GM10847 (cell line): ENCODE data around the gene APOH.

Experiments
- POLR2A ChIP-seq: IDR thresholded peaks from 2 replicates; pipeline ENCODE4 v1.6.1; 2011; ENCODE audit not compliant: insufficient read length; ENCODE audit errors: extremely low read depth

Gene APOH, protein sequence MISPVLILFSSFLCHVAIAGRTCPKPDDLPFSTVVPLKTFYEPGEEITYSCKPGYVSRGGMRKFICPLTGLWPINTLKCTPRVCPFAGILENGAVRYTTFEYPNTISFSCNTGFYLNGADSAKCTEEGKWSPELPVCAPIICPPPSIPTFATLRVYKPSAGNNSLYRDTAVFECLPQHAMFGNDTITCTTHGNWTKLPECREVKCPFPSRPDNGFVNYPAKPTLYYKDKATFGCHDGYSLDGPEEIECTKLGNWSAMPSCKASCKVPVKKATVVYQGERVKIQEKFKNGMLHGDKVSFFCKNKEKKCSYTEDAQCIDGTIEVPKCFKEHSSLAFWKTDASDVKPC

DNA sequence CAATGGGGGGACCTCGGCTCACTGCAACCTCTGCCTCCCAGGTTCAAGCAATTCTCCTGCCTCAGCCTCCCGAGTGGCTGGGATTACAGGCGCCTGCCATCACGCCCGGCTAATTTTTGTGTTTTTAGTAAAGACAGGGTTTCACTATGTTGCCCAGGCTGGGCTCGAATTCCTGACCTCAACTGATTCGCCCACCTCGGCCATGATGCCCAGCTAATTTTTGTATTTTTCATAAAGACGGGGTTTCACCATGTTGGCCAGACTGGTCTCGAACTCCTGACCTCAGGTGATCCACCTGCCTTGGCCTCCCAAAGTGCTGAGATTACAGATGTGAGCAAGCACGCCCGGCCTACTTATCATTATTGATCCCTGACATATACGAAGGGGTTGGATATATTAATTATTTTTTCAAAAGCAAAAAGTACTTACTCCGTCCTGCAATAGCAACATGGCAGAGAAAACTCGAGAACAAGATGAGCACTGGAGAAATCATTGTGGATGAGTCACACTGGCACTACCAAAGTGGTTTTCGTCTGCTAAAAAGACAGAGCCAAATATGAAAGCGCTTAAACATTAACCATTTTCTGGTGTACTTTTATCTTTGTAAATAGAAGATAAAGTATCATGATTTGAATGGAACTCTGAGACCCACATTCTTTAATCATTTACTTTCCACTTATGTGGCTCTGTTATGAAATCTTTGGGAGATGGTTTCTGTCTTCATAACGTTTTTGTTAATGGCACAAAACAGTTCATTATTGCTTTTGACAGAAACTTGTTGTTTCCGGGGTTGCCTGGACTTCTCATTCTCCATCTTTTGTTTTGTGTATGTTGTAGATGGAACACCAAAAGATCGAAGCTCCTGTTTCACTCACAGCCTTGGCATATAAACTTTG, at the start of gene APOH:
Gene APOH, minus strand, starts transcription at position 529 of the 896 bp plus-strand sequence. Its CDS starts 36 bp downstream, at position 493.
- TF ChIP-seq POLR2A, result no peak

DNA sequence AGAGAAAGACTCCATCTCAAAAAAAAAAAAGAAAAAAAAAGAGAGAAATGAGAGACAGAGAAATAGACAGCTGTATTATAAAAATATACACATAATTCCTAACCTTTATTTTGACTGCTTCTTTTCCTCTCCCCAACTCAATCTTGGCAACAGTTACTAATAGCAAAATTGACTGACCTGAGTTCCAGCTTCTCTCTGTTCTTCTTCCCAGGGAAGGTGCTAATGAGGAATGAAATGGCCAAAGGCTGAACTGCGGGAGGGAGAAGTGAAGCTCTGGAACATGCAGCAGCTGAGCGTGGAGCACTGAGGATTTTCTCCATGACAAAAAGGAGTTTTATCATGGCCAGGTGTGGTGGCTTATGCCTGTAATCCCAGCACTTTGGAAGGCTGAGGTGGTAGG, 48.0 kb upstream of the APOH start:
- no peak for TF ChIP-seq POLR2A

DNA sequence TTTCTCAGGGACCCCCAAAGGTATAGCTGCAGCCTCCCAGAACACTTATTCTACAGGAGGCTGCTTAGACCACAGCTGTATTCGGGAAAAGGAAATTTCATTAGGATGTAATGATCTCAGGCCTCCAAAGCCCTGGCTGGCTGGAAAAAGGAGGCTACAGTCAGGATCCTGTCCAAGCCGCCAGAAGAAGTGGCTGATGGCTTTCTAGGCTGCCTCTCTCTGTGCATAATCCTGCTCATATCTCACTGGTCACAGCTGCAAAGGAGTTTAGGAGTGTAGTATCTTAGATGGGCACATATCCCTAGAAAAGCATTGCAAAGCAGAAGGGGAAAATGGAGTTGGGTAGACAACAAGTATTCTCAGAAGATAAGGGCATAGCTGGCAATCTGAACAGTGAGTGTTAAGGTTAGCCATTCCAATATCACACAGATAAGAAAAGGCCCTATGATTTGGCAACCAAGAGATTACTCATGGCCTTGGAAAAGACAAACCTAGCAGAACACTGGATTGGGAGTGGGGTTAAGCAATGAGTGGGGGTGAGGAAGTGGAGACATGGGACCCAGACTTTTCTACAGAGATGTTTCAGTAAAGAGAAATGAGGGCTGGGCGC, 47.2 kb upstream of the APOH start:
- TF ChIP-seq POLR2A, result no peak

DNA sequence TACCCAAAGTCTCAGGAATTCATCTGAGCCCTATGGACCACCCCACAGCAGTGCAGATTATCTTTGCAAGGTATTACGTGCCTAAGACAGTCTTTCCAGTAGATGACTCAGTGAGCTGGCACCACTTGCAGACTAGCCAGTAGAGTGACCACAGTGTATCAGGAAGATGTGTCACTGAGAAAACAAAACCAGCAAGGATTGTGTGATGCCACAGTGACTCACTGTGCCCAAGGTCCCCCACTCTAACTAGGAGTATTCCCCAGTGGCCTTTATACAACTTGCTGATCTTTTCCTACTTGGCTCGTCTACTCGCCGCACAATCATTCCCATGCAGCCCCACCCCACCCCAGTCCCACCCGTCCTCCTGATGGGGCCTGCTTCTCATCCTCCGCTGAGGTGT, 46.4 kb upstream of the APOH start:
- no peak for TF ChIP-seq POLR2A

DNA sequence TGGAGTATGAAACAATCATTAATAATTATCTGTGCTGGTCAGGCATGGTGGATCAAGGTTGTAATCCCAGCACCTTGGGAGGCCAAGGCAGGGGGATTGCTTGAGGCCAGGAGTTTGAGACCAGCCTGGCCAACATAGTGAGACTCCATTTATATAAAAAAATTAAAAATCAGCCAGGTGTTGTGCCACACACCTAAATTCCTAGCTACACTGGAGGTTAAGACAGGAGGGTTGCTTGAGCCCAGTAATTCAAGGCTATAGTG, 44.3 kb upstream of the APOH start:
- no peak for TF ChIP-seq POLR2A

DNA sequence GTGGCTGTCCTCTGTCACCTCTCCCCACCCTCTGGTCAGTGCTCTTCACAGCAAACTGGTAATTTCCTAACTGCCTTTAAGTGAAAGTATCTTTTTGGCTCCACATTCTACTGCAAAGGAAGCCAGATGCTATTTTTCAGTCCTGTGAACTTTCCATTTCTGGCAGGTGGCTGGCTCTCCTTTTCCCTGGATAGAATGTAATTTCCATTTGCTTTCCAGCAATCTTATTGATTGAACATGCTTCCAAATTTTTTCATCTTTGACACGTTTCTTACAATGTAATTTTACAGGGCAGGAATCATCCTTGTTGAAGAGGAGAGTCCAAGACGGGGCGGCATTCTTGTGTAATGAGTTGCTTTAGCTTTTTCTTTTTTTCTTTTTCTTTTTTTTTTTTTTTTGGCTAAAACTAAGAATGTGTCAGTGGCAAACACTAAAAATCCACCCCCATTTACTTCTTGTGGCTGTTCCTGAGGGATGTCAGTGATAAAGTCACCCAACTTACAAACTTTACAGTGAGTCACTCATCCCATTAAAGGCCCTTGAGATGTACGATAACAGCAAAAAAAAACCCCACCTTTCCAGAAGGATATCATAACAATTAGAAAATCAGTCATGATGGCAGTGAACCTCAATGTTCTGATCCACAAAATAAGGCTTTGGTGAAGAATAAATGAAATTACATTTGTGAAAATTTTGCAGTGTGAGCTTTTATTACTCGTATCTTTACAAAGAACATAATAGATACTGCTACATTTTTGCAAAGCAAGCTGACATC, 43.8 kb upstream of the APOH start:
- TF ChIP-seq POLR2A, result no peak

DNA sequence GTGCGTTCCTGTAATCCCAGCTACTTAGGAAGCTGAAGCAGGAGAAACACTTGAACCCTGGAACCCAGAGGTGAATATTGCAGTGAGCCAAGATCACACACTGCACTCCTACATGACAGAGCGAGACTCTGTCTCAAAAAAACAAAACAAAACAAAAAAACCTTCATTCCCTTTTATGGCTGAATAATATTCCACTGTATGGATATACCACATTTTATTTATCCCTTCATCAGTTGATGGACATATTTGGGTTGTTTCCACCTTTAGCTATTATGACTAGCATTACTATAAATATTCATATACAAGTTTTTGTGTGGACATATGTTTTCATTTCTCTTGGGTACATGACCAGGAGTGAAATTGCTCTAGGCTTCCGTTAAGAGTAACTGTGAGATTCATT, 42.3 kb upstream of the APOH start:
- TF ChIP-seq POLR2A, result no peak

DNA sequence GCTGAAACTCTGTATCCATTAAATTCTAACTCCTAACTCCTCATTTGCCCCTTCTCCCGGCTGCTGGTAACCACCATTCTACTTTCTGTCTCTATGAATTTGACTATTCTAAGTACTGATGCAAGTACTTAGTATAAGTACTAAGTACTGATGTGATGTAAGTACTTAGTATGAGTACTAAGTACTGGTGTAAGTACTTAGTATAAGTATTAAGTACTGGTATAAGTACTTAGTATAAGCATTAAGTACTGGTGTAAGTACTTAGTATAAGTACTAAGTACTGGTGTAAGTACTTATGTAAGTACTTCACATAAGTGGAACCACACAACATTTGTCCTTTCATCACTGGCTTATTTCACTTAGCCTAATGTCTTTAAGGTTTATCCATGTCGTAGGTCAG, 40.9 kb upstream of the APOH start:
- no peak for TF ChIP-seq POLR2A

DNA sequence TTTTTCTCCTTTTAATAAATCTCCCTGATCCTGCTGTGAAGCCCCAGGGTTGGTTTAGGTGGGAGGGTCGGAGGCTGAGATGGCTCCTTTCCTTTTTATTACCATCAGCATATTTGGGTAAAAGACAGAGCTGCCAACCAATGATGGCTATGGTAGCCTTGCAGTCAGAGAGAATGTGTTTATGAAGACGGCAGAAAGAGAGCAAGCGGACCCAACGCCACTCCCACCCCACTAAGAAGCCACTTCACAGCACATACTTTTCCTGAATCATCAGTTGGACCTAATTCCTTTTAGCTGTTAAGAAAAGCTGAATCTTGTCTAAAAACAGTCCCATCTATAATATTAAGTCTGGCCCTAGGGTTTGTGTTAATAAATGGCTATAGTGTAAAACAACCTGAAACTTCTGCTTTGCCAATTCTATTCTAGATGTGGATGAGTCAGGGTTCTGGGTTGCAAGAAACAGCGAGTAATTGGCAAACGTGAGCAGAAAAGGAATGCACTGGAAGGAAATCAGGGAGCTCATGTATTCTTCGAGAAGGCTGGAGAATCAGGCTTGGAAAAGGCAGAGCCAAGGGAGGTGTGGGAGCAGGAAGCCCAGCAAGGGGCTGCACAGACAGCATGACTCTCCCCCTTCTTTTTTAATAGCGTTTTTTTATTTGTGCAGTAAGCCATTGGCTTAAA, 39.2 kb upstream of the APOH start:
- no peak for TF ChIP-seq POLR2A

DNA sequence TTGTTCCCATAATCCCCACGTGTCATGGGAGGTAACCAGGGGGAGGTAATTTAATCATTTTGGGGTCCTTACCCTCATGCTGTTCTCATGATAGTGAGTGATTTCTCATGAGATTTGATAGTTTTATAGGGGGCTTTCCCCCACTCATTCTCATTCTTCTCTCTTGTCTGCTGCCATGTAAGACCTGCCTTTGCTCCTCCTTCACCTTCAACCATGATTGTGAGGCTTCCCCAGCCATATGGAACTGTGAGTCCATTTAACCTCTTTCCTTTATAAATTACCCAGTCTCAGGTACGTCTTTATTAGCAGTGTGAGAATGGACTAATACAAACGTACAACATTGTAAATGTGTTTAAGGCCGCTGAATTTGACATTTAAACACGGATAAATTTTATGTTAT, 35.5 kb upstream of the APOH start:
- TF ChIP-seq POLR2A, result no peak

DNA sequence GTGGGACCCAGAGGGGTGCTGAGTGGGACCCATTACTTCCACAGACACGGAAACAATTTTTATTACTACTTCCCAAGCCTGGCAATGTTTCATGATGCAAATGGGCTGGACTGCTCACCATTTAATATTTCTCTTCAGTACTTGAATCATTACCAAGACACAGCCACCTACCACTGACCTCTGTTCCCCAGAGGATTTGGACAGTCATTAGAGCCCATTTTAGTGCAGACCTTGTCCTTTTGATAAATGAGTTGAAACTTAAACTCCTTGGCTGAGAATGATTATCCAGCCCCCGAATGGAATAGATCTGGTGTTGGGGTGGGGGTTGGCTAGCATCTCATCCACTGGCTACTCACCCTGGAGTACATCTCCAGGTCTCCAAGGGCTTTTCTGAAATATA, 33.6 kb upstream of the APOH start:
- no peak for TF ChIP-seq POLR2A

DNA sequence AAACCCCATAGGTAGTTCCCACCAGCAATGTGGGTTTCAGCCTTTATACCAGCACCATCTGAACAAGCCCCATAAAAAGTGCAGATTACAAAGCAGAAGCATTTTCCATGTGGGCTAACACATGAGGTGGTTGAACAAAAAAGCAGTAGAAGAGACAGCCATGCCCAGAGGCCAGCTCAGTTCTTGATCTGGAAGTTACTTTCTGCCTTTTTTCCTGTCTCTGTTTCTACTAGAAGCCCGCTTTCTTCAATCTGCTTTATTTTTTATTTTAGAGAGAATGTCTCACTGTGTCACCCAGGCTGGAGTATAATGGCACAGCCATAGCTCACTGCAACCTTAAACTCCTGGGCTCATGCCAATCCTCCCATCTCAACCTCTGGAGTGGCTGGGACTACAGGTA, 31.5 kb upstream of the APOH start:
- TF ChIP-seq POLR2A, result no peak

DNA sequence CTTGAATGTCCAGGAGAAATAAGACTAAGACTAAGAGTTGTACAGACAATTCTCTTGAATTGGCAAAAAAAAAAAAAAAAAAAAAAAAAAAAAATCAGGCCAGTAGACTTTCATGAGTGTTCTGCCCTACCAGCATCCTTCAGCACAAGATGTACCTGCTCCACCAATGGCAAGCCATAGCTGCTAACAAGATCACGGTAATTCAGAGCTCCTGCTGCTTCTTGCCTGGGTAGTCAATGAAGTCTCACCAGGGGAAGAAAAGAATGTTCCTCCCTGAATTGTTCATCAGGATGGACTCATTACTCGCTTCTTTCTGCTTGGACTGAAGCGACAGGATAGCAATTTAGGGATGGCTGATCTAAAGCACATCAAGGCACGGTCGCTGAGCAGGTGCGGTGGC, 31.1 kb upstream of the APOH start:
- no peak for TF ChIP-seq POLR2A

DNA sequence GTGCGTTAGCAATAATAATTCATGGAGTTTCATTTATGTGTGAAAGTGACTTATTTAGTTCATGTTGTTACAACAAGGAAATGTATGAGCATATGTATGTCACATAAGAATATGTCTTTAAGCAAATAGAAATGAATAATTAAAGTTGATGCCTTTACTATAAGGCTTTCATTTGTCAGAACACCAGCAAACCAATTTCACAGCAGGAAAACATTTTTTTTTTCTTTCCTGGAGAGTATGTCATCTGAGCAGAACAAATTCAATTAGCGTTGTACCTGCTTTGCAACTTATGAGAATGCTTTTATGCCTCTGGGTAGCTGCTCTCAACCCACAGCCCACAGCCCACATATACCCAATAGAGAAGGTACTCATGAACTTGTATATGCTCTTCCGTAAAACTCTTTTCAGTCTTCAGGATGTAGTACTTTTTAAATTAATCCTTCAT, 26.3 kb upstream of the APOH start:
- no peak for TF ChIP-seq POLR2A

DNA sequence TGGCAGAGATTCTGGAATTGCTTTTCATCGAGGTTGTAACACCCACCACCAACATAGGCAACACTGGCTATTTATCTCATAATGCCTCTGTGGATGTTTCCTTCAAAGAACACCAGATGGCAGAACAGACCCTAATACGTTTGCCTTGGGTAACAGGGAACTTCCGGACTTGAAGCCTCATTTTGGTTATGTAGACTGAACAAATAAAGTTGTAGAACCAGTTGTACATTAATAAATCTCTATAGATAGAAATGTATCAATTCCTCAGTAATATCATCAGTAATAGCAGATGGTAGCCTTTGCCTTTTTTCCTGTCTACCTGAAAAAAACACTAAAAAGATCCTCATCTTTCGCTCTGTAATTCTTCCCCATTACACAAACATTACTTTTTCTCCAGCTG, 25.9 kb upstream of the APOH start:
- no peak for TF ChIP-seq POLR2A

DNA sequence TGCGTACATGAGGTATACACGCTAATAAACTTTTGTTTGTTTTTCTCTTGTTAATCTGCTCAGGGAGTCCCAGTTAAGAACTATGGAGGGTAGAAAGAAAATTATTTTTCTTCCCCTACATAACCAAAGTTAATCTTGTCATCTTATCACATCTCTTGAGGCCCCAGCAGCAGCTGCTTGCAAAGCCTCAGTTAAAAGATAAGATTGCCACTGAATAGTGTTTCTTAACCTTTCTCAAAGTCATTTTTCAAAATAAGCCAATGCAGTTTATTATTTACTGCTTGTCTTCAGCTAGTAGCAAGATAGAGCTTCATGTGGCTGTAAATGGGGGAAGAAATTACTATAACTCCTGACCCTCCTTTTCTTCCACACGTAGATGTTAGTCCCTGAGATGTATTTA, 21.5 kb upstream of the APOH start:
- TF ChIP-seq POLR2A, result no peak
